HL-60 (cell line): ENCODE measurements around the gene NEDD4L.

Source experiments
- CTCF ChIP-seq: IDR thresholded peaks from one replicate; pipeline ENCODE4 v1.5.1; 2011; ENCODE audit warnings: low read length, control low read depth, inconsistent platforms; ENCODE audit not compliant: insufficient read depth
- GABPA ChIP-seq: IDR thresholded peaks from 2 replicates; pipeline ENCODE4 v1.6.1; 2012; ENCODE audit warnings: low read depth
- POLR2AphosphoS5 ChIP-seq: IDR thresholded peaks from 2 replicates; pipeline ENCODE4 v1.6.1; 2012; ENCODE audit warnings: low read depth
- REST ChIP-seq: IDR thresholded peaks from 2 replicates; pipeline ENCODE4 v1.6.1; 2012; ENCODE audit warnings: low read depth; ENCODE audit not compliant: insufficient replicate concordance
- SPI1 ChIP-seq: IDR thresholded peaks from 2 replicates; pipeline ENCODE4 v1.6.1; 2012; ENCODE audit warnings: low read depth, mild to moderate bottlenecking, borderline replicate concordance

- TF ChIP-seq CTCF (no peak), POLR2AphosphoS5 (no peak), REST (no peak), SPI1 (no peak), GABPA (no peak)
Observed at GRCh38 chr18:58125756-58126155, 81.7 kb downstream of the NEDD4L start.
